ENCODE measurements around the gene IGDCC3.

Gene IGDCC3

GRCh38 chr15:65346856-65347598 lies 30.8 kb downstream of the IGDCC3 start:
- 19% methylated on average over 4 of the region's 6 CpGs for WGBS
- Histone ChIP-seq H2BK15ac (ENCODE audit: low read depth, poor library complexity, severe bottlenecking) (no peak overlapping the region), H3K4me2 (ENCODE audit: low read length, poor library complexity, severe bottlenecking) (no peak overlapping the region), H3K27me3 (ENCODE audit: control insufficient read depth in 1 of 2, insufficient read depth in 1 of 2, low read length in 2 of 2) (peaks cover 17 to 22% of the 10 kb centered on the region in 2 experiments), H3K9ac (ENCODE audit: low read length) (no peak overlapping the region), H2AFZ (ENCODE audit: low read depth, low read length) (no peak overlapping the region), H3K23ac (ENCODE audit: low read length in 2 of 2) (no peak overlapping the region), H4K8ac (ENCODE audit: low read length) (peak overlapping the region; percentile 59), H3K9me3 (ENCODE audit: control insufficient read depth, low read length) (peaks cover 6% of the 10 kb centered on the region), H2AK5ac (ENCODE audit: low read length, severe bottlenecking) (no peak overlapping the region), H2BK5ac (ENCODE audit: low read depth, low read length, poor library complexity, severe bottlenecking) (no peak overlapping the region), H3K18ac (ENCODE audit: low read depth in 1 of 2, low read length in 2 of 2) (peak overlapping the region; percentile 66 to 80), H2BK12ac (ENCODE audit: low read length in 2 of 2) (peak overlapping the region; percentile 60 to 82), H3K79me1 (replicated peaks; ENCODE audit: low read length, poor library complexity, severe bottlenecking) (no peaks in the 10 kb centered on the region), H3K4me1 (ENCODE audit: control insufficient read depth, insufficient read depth, low read depth, low read length) (no peaks in the 10 kb centered on the region), H3K4ac (ENCODE audit: low read depth in 1 of 2, low read length in 2 of 2) (peak overlapping the region in 1 of 2 experiments; percentile 59), H2BK120ac (ENCODE audit: low read depth, low read length) (no peak overlapping the region), H3K14ac (ENCODE audit: low read length in 2 of 2) (peak overlapping the region in 1 of 2 experiments; percentile 11), H3K27ac (ENCODE audit: low read length, poor library complexity, severe bottlenecking) (no peak overlapping the region), H4K91ac (ENCODE audit: low read length) (peak overlapping the region; percentile 59), H3K4me3 (ENCODE audit: insufficient read depth in 1 of 2, low read depth in 1 of 2, low read length in 2 of 2) (no peak overlapping the region), H3K36me3 (ENCODE audit: control insufficient read depth in 1 of 2, insufficient read depth in 2 of 2, low read depth in 1 of 2, low read length in 2 of 2) (no peaks in the 10 kb centered on the region)
- peak; percentile 57 for DNase-seq

GRCh38 chr15:65344914-65345275 lies 32.9 kb downstream of the IGDCC3 start:
- Histone ChIP-seq H2BK120ac (ENCODE audit: low read depth, low read length) (peak overlapping the region; percentile 86), H2BK12ac (ENCODE audit: low read length in 2 of 2) (peak overlapping the region; percentile 93 to 99), H2BK5ac (ENCODE audit: low read depth, low read length, poor library complexity, severe bottlenecking) (no peak overlapping the region), H3K79me1 (replicated peaks; ENCODE audit: low read length, poor library complexity, severe bottlenecking) (no peaks in the 10 kb centered on the region), H3K9me3 (ENCODE audit: control insufficient read depth, low read length) (no peaks in the 10 kb centered on the region), H3K4ac (ENCODE audit: low read depth in 1 of 2, low read length in 2 of 2) (peak overlapping the region; percentile 47 to 84), H3K23ac (ENCODE audit: low read length in 2 of 2) (peak overlapping the region in 1 of 2 experiments; percentile 53), H3K14ac (ENCODE audit: low read length in 2 of 2) (peak overlapping the region in 1 of 2 experiments; percentile 88), H4K8ac (ENCODE audit: low read length) (peak overlapping the region; percentile 77), H4K91ac (ENCODE audit: low read length) (peak overlapping the region; percentile 97), H3K18ac (ENCODE audit: low read depth in 1 of 2, low read length in 2 of 2) (peak overlapping the region; percentile 60 to 86), H3K4me3 (ENCODE audit: insufficient read depth in 1 of 2, low read depth in 1 of 2, low read length in 2 of 2) (no peak overlapping the region), H3K9ac (ENCODE audit: low read length) (no peak overlapping the region), H2AK5ac (ENCODE audit: low read length, severe bottlenecking) (no peak overlapping the region), H3K4me1 (ENCODE audit: control insufficient read depth, insufficient read depth, low read depth, low read length) (no peaks in the 10 kb centered on the region), H3K27ac (ENCODE audit: low read length, poor library complexity, severe bottlenecking) (no peak overlapping the region), H2BK15ac (ENCODE audit: low read depth, poor library complexity, severe bottlenecking) (no peak overlapping the region), H3K36me3 (ENCODE audit: control insufficient read depth in 1 of 2, insufficient read depth in 2 of 2, low read depth in 1 of 2, low read length in 2 of 2) (no peaks in the 10 kb centered on the region), H3K4me2 (ENCODE audit: low read length, poor library complexity, severe bottlenecking) (no peak overlapping the region), H3K27me3 (ENCODE audit: control insufficient read depth in 1 of 2, insufficient read depth in 1 of 2, low read length in 2 of 2) (peaks cover 27 to 29% of the 10 kb centered on the region in 2 experiments), H2AFZ (ENCODE audit: low read depth, low read length) (no peak overlapping the region)
- 52% methylated on average over 2 of the region's 2 CpGs for WGBS
- peak; percentile 29 for DNase-seq

- peak overlapping the region; percentile 93 to 99 for H2BK12ac ChIP-seq (ENCODE audit: low read length in 2 of 2)
- H3K27me3 ChIP-seq (ENCODE audit: control insufficient read depth in 1 of 2, insufficient read depth in 1 of 2, low read length in 2 of 2): peaks cover 31 to 35% of the 10 kb centered on the region in 2 experiments
- no peak overlapping the region for H2BK15ac ChIP-seq (ENCODE audit: low read depth, poor library complexity, severe bottlenecking)
- no peak overlapping the region for H3K4me3 ChIP-seq (ENCODE audit: insufficient read depth in 1 of 2, low read depth in 1 of 2, low read length in 2 of 2)
- no peak overlapping the region for H3K4me2 ChIP-seq (ENCODE audit: low read length, poor library complexity, severe bottlenecking)
- no peaks in the 10 kb centered on the region for H3K79me1 ChIP-seq (replicated peaks; ENCODE audit: low read length, poor library complexity, severe bottlenecking)
- no peak overlapping the region for H3K9ac ChIP-seq (ENCODE audit: low read length)
- H4K91ac ChIP-seq (ENCODE audit: low read length): peak overlapping the region; percentile 97
- H3K27ac ChIP-seq (ENCODE audit: low read length, poor library complexity, severe bottlenecking): no peak overlapping the region
- no peaks in the 10 kb centered on the region for H3K4me1 ChIP-seq (ENCODE audit: control insufficient read depth, insufficient read depth, low read depth, low read length)
- H3K23ac ChIP-seq (ENCODE audit: low read length in 2 of 2): peak overlapping the region in 1 of 2 experiments; percentile 53
- H3K14ac ChIP-seq (ENCODE audit: low read length in 2 of 2): peak overlapping the region in 1 of 2 experiments; percentile 88
- peak overlapping the region; percentile 60 to 86 for H3K18ac ChIP-seq (ENCODE audit: low read depth in 1 of 2, low read length in 2 of 2)
- no peak overlapping the region for H2AFZ ChIP-seq (ENCODE audit: low read depth, low read length)
- no peak for DNase-seq
- peak overlapping the region; percentile 86 for H2BK120ac ChIP-seq (ENCODE audit: low read depth, low read length)
- no peak overlapping the region for H2AK5ac ChIP-seq (ENCODE audit: low read length, severe bottlenecking)
- no peaks in the 10 kb centered on the region for H3K9me3 ChIP-seq (ENCODE audit: control insufficient read depth, low read length)
- WGBS: 91% methylated on average over 5 of the region's 8 CpGs
- no peak overlapping the region for H2BK5ac ChIP-seq (ENCODE audit: low read depth, low read length, poor library complexity, severe bottlenecking)
- peak overlapping the region; percentile 47 to 84 for H3K4ac ChIP-seq (ENCODE audit: low read depth in 1 of 2, low read length in 2 of 2)
- H4K8ac ChIP-seq (ENCODE audit: low read length): peak overlapping the region; percentile 77
- H3K36me3 ChIP-seq (ENCODE audit: control insufficient read depth in 1 of 2, insufficient read depth in 2 of 2, low read depth in 1 of 2, low read length in 2 of 2): no peaks in the 10 kb centered on the region
Measured at GRCh38 chr15:65344214-65344913, 33.4 kb downstream of the IGDCC3 start.

GRCh38 chr15:65343374-65343981 lies 34.3 kb downstream of the IGDCC3 start:
- Histone ChIP-seq H3K9ac (ENCODE audit: low read length) (no peak overlapping the region), H3K27ac (ENCODE audit: low read length, poor library complexity, severe bottlenecking) (no peak overlapping the region), H4K8ac (ENCODE audit: low read length) (peak overlapping the region; percentile 6), H2AFZ (ENCODE audit: low read depth, low read length) (no peak overlapping the region), H3K27me3 (ENCODE audit: control insufficient read depth in 1 of 2, insufficient read depth in 1 of 2, low read length in 2 of 2) (peaks cover 32 to 36% of the 10 kb centered on the region in 2 experiments), H2BK12ac (ENCODE audit: low read length in 2 of 2) (peak overlapping the region; percentile 72 to 80), H3K14ac (ENCODE audit: low read length in 2 of 2) (no peak overlapping the region), H2BK5ac (ENCODE audit: low read depth, low read length, poor library complexity, severe bottlenecking) (no peak overlapping the region), H3K9me3 (ENCODE audit: control insufficient read depth, low read length) (no peaks in the 10 kb centered on the region), H3K79me1 (replicated peaks; ENCODE audit: low read length, poor library complexity, severe bottlenecking) (no peaks in the 10 kb centered on the region), H2BK15ac (ENCODE audit: low read depth, poor library complexity, severe bottlenecking) (no peak overlapping the region), H3K36me3 (ENCODE audit: control insufficient read depth in 1 of 2, insufficient read depth in 2 of 2, low read depth in 1 of 2, low read length in 2 of 2) (no peaks in the 10 kb centered on the region), H3K18ac (ENCODE audit: low read depth in 1 of 2, low read length in 2 of 2) (peak overlapping the region in 1 of 2 experiments; percentile 50), H2BK120ac (ENCODE audit: low read depth, low read length) (peak overlapping the region; percentile 76), H4K91ac (ENCODE audit: low read length) (peak overlapping the region; percentile 82), H3K4me2 (ENCODE audit: low read length, poor library complexity, severe bottlenecking) (no peak overlapping the region), H3K4me1 (ENCODE audit: control insufficient read depth, insufficient read depth, low read depth, low read length) (no peaks in the 10 kb centered on the region), H2AK5ac (ENCODE audit: low read length, severe bottlenecking) (no peak overlapping the region), H3K4ac (ENCODE audit: low read depth in 1 of 2, low read length in 2 of 2) (peak overlapping the region in 1 of 2 experiments; percentile 26), H3K23ac (ENCODE audit: low read length in 2 of 2) (no peak overlapping the region), H3K4me3 (ENCODE audit: insufficient read depth in 1 of 2, low read depth in 1 of 2, low read length in 2 of 2) (no peak overlapping the region)
- DNase-seq: no peak
- WGBS: 88% methylated on average over 10 of the region's 10 CpGs

Data from mesenchymal stem cell (in vitro differentiated cells and primary cell).